A172 (cell line): Measurements from ENCODE around the gene CAPN9. TPM values are rescaled to one million over a fixed set of nuclear protein-coding genes. Genes with fewer than 3 reads are reported as not detected.
"Not testable (repeated sequence)": the region's sequence is repeated elsewhere in the genome, so short reads cannot be mapped to it uniquely, and the experiment has no call there.

Source experiments
- DNase-seq: peaks from one replicate; pipeline ENCODE4 v3.0.0-alpha.2; 2015; ENCODE audit warnings: low spot score
- total RNA-seq: library from RNA; depleted of rRNA; stranded (reverse); fragments of >200 nt; shearing (Covaris generic); gene quantifications from 2 replicates; pipeline ENCODE4 v1.2.3, GENCODE V29; 2014

The CAPN9 gene
- total RNA-seq, 1 experiment from 2014 or later: not detected

GRCh38 chr1:230709619-230710542 is 37.3 kb upstream of the CAPN9 start:
- DNase-seq: no peak

- no peak for DNase-seq
These were observed 36.7 kb upstream of the CAPN9 start for GRCh38 chr1:230710543-230710904.

DNA sequence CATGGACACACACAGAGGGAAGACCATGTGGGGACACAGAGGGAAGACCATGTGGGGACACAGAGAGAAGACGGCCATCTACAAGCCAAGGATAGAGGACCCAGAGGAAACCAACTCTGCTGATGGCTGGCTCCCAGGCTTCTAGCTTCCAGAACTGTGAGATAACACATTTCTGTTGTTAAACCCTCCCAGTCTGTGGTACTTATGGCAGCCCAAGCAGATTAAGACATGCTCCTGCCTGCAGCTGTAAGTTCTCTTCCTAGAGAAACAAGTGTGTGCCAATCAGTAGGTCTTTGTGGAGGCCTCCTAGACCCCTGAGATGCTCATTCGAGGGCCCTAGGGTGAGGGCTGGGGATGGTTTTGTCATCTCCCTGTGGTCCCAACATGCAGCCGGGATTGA is 35.9 kb upstream of the CAPN9 start:
- DNase-seq: no peak

GRCh38 chr1:230712470-230712942 is 34.7 kb upstream of the CAPN9 start:
- DNase-seq: no peak

- no peak for DNase-seq
These were observed 34.0 kb upstream of the CAPN9 start for GRCh38 chr1:230713138-230713537.

DNA sequence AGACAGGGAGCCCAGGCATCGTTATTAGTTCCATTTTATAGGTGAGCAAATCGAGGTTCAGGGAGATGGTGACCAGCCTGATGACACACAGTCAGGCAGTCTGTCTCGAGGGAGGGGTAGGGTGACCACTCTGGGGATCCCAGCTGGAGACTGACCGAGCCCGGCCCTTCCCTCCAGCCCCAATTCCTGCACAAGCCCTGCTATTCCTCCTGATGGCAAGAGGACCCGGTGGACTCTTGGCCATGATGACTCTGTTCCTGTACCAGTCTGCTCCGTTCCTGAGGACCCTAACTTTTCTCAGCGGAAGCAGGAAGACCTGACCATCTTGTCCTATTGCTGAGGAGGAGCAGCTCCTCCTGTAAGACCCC is 33.7 kb upstream of the CAPN9 start:
- no peak for DNase-seq

GRCh38 chr1:230713915-230714764 is 33.0 kb upstream of the CAPN9 start, which contains the start of gene AGT:
TSS of gene AGT (minus strand) at chr1:230714122. CDS start at chr1:230710823, 3,299 bp downstream.
- DNase-seq: peak; percentile 85

GRCh38 chr1:230715510-230715909 is 31.7 kb upstream of the CAPN9 start:
- no peak for DNase-seq

DNA sequence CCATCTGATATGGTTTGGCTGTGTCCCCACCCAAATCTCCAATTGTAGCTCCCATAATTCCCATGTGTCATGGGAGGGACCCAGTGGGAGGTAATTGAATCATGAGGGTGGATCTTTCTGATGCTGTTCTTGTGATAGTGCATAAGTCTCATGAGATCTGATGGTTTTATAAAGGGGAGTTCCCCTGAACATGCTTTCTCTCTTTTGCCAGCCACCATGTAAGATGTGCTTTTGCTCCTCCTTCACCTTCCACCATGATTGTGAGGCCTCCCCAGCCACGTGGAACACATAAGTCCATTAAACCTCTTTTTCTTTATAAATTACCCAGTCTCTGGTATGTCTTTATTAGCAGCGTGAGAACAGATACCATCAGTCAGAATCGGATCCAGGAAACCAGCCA is 30.7 kb upstream of the CAPN9 start:
- not testable (repeated sequence) for DNase-seq

GRCh38 chr1:230717251-230717650 is 29.9 kb upstream of the CAPN9 start:
- DNase-seq: no peak

DNA sequence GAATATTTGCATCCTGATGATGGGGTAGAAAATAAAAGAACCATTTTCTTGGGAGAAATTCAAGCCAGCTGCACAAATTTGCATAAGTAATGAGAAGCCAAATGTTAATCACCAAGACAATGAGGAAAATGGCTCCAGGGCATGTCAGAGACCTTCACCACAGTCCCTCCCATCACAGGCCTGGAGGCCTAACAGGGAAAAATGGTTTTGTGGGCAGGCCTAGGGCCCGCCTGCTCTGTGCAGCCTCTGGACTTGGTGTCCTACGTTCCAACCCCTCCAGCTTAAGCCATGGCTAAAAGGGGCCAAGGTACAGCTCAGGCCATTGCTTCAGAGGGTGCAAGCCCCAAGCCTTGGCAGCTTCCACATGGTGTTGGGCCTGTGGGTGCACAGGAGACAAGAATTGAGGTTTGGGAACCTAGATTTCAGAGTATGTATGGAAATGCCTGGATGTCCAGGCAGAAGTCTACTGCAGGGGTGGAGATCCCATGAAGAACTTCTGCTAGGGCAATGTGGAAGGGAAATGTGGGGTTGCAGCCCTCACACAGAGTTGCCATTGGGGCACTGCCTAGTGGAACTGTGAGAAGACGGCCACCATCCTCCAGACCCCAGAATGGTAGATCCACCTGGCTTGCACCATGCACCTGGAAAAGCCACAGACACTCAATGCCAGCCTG is 25.2 kb upstream of the CAPN9 start:
- not testable (repeated sequence) for DNase-seq

DNA sequence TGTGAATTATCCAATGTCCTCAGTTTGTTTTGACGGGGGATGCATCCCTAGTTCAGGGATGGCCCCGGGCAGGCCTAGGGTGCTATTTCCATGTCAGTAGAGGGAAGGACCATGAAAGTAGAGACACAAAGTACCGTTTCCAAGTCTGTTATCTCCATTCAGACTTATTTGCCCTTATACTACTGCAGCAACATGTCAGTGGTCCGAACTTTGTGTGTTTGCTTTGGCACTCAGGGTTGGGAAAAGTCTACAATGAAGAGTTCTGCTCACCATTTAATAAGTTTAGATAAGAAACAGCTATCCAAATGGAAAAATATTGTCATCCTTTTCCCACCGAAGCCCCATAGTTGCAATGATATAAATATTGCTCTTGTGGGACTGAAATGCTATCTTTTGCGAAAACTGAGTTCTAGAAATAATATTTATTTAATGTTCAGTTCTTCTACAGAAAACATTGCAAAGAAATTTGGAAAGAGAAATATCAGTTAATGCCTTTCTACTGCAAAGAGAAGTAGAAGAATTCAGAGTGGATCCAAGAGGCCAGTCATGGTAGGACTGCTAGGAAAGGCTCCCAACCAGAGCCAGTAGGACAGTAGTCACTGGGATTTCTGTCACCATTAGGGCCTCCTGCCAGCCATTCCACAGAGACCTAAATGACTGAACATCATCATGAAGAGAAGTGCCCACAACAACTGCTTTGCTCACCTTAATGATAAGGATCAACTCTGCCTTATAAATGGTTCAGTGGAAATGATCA is 21.8 kb upstream of the CAPN9 start:
- DNase-seq: no peak

GRCh38 chr1:230728710-230729392 is 18.3 kb upstream of the CAPN9 start:
- no peak for DNase-seq

DNA sequence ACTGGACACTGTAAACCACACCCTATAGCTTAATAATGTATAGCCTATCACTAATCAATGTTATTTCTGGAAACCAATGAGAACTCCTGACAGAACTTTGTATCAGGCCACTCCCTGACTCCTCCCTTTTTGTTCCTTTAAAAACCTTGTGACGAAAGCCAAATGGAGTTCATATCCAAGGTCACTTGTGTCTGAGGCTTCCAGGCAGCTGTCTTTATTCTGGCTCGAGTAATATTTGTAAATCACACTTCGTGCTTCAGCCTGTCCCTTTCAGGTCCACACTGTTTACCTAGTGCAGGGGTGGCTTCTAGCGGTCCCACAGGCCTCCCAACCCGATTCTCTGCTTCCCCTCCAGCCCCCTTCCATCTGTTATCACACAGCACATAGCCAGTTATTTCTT is 16.2 kb upstream of the CAPN9 start:
- no peak for DNase-seq

- DNase-seq: no peak
These were observed 11.7 kb upstream of the CAPN9 start for GRCh38 chr1:230735447-230735846.

- no peak for DNase-seq
These were observed 9.4 kb upstream of the CAPN9 start for GRCh38 chr1:230737622-230738262.

DNA sequence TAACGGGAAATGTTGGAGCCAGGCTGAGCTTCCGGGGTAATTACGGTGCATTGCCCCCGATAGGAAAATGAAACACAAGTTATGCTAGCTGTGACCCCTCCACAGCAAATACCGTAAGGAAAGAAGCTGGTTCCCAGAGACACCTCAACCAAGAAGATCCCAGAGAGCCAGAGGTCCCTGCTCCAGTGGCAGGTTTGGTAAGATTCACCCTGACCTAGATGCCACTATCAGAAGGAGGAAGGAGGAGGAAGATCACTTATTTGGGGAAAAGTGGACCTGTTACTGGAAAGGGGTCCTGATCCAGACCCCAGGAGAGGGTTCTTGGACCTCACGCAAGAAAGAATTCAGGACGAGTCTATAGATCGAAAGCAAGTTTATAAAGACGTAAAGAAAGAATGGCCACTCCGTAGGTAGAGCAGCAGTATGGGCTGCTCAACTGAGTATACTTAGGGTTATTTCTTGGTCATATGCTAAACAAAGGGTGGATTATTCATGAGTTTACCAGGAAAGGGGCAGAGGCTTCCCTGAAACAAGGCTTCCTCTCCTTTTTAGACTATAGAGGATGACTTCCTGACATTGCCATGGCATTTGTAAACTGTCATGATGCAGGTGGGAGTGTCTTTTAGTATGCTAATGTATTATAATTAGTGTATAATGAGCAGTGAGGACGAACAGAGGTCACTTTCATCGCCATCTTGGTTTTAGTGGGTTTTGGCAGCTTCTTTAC is 7.5 kb upstream of the CAPN9 start:
- DNase-seq: no peak

GRCh38 chr1:230743899-230744298 is 3.3 kb upstream of the CAPN9 start:
- no peak for DNase-seq

DNA sequence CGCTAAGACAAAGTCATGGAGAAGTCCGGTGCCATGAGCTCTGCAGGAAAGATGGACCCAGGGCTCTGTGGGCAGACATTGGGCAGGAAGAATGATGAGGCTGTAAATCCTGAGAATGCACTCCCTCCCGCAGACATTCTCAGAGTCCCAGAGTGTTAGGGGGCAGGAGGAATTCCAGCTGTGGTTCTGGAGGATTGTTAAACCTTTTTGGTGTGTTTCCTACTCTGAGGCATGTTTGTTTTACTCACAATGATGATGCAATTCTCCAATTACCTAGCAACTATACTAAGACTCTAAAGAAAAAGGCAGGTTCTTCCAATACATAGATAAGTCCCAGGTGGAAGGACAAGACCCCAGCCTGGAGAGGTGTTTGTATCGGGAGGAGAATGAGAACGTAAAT is 2.8 kb upstream of the CAPN9 start:
- DNase-seq: peak; percentile 70

DNA sequence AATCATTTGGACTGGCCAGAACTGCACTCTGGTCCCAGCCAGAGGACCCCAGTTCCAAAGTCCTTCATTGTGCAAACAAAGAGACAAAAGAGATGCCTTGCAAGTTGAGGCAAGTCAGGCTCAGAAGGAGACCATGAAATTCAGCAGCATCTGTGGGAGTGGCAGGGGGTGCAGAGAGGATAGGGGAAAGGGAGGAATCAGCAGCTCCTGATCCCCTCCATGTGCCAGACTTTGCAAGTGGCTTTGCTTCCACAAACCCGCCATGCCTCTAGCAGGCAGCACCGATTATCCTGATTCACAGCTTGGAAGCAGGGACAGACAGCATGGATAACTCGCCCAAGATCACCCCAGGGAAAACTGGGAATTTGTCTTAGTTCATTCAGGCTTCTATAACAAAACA is 2.1 kb upstream of the CAPN9 start:
- DNase-seq: no peak
